Liver (tissue), 9 donors: Measurements from ENCODE around the gene DAPL1. TPM values are rescaled to one million over a fixed set of nuclear protein-coding genes. Genes with fewer than 3 reads are reported as not detected.

Experiments
- DNase-seq: peaks from one replicate; pipeline ENCODE4 v3.0.0-alpha.2; 2017; ENCODE audit warnings: low spot score
- H3K27ac ChIP-seq, 2 donors: one replicate each; pipeline ENCODE4 v1.7.0; 2013; ENCODE audit warnings: inconsistent platforms in 2 of 2, low read length in 2 of 2, control low read depth in 1 of 2, low read depth in 1 of 2, mild to moderate bottlenecking in 1 of 2
- H3K27me3 ChIP-seq, 4 donors: one replicate each; pipeline versions ENCODE4 v1.6.1 to v1.7.0; 2013; ENCODE audit warnings: low read length in 3 of 4, inconsistent platforms in 1 of 4, mild to moderate bottlenecking in 1 of 4, moderate library complexity in 1 of 4; ENCODE audit not compliant: control insufficient read depth in 4 of 4, insufficient read depth in 4 of 4
- H3K36me3 ChIP-seq, 4 donors: one replicate each; pipeline versions ENCODE4 v1.6.1 to v1.7.0; 2013; ENCODE audit warnings: low read length in 3 of 4, mild to moderate bottlenecking in 3 of 4, low read depth in 1 of 4, moderate library complexity in 1 of 4; ENCODE audit not compliant: control insufficient read depth in 4 of 4, insufficient read depth in 3 of 4
- H3K4me1 ChIP-seq, 4 donors: one replicate each; pipeline versions ENCODE4 v1.6.1 to v1.7.0; 2013; ENCODE audit warnings: low read length in 3 of 4, mild to moderate bottlenecking in 3 of 4, moderate library complexity in 1 of 4; ENCODE audit not compliant: control insufficient read depth in 4 of 4, insufficient read depth in 4 of 4
- H3K4me3 ChIP-seq, 3 donors: one replicate each; pipeline versions ENCODE4 v1.6.1 to v1.7.0; 2013; ENCODE audit warnings: low read length in 3 of 3, control low read depth in 1 of 3, low read depth in 1 of 3, mild to moderate bottlenecking in 1 of 3
- H3K9ac ChIP-seq, 2 donors: one replicate each; pipeline ENCODE4 v1.7.0; 2013; ENCODE audit warnings: low read length in 2 of 2, mild to moderate bottlenecking in 2 of 2, moderate library complexity in 2 of 2, control low read depth in 1 of 2, low read depth in 1 of 2
- H3K9me3 ChIP-seq, 4 donors: one replicate each; pipeline versions ENCODE4 v1.6.1 to v1.7.0; 2013; ENCODE audit warnings: low read length in 3 of 4; ENCODE audit not compliant: control insufficient read depth in 4 of 4
- EGR1 ChIP-seq, 2 donors: IDR thresholded peaks; 2 replicates each; pipeline ENCODE4 v1.6.1; 2016 to 2018; ENCODE audit warnings: antibody characterized with exemption in 2 of 2, low read depth in 2 of 2
- FOXA1 ChIP-seq: IDR thresholded peaks from 2 replicates; pipeline ENCODE4 v1.6.1; 2016; ENCODE audit warnings: antibody characterized with exemption
- FOXA2 ChIP-seq: IDR thresholded peaks from 2 replicates; pipeline ENCODE4 v1.6.1; 2016; ENCODE audit warnings: antibody characterized with exemption
- GABPA ChIP-seq, 2 donors: IDR thresholded peaks in 1 of 2; conservative IDR thresholded peaks in 1 of 2; 2 replicates each; pipeline ENCODE4 v1.6.1; 2016; ENCODE audit warnings: antibody characterized with exemption in 2 of 2, mild to moderate bottlenecking in 1 of 2, moderate library complexity in 1 of 2
- HNF4A ChIP-seq, 2 donors: conservative IDR thresholded peaks; 2 replicates each; pipeline ENCODE4 v1.6.1; 2016; ENCODE audit warnings: antibody characterized with exemption in 2 of 2, mild to moderate bottlenecking in 2 of 2
- HNF4G ChIP-seq: IDR thresholded peaks from 2 replicates; pipeline ENCODE4 v1.6.1; 2016; ENCODE audit warnings: antibody characterized with exemption
- NR2F2 ChIP-seq: IDR thresholded peaks from 2 replicates; pipeline ENCODE4 v1.6.1; 2016; ENCODE audit warnings: antibody characterized with exemption
- RAD21 ChIP-seq, 2 donors: IDR thresholded peaks; 2 replicates each; pipeline ENCODE4 v1.6.1; 2016; ENCODE audit warnings: antibody characterized with exemption in 2 of 2, mild to moderate bottlenecking in 2 of 2
- RXRA ChIP-seq, 2 donors: IDR thresholded peaks; 2 replicates each; pipeline ENCODE4 v1.6.1; 2017 to 2018; ENCODE audit warnings: antibody characterized with exemption in 2 of 2, mild to moderate bottlenecking in 1 of 2
- SP1 ChIP-seq: IDR thresholded peaks from 2 replicates; pipeline ENCODE4 v1.6.1; 2018; ENCODE audit warnings: antibody characterized with exemption, mild to moderate bottlenecking
- TAF1 ChIP-seq: conservative IDR thresholded peaks from 2 replicates; pipeline ENCODE4 v1.6.1; 2016; ENCODE audit warnings: antibody characterized with exemption, mild to moderate bottlenecking
- YY1 ChIP-seq: IDR thresholded peaks from 2 replicates; pipeline ENCODE4 v1.6.1; 2016; ENCODE audit warnings: antibody characterized with exemption, mild to moderate bottlenecking
- WGBS: extraction: QIAGEN DNeasy Blood & Tissue Kit; methylation state at CpG from one replicate; pipeline ENCODE4 v1.1.7; 2013; 5-methylcytosine and 5-hydroxymethylcytosine counted together
- polyA plus RNA-seq, 2 donors: library from polyadenylated mRNA; stranded (reverse) in 1 of 2; unstranded in 1 of 2; fragments of 200-250 nt in 1 of 2; fragments of >200 nt in 1 of 2; fragmentation: Nextera tagmentation in 1 of 2; extraction: Ambion mirVana in 1 of 2; gene quantifications; one replicate each; pipeline versions ENCODE4 v1.2.1 to v1.2.3, GENCODE V29; 2013 to 2015
- total RNA-seq, 2 donors: library from RNA; depleted of rRNA; stranded (reverse); fragments of >200 nt; gene quantifications; one replicate each; pipeline ENCODE4 v1.2.3, GENCODE V29; 2014
- TF ChIP-seq, protein P1 (sequence below): IDR thresholded peaks from 2 replicates; pipeline ENCODE4 v1.6.1; 2016; ENCODE audit warnings: antibody characterized with exemption, mild to moderate bottlenecking
- TF ChIP-seq, protein P2 (sequence below): IDR thresholded peaks from 2 replicates; pipeline ENCODE4 v1.6.1; 2016; ENCODE audit warnings: antibody characterized with exemption
- TF ChIP-seq, protein P3 (sequence below): fragments of 150-350 bp; IDR thresholded peaks from 2 replicates; pipeline ENCODE4 v1.5.1; 2017; ENCODE audit warnings: improper control_type of control experiment, low read depth, low read length; ENCODE audit not compliant: missing input control
- TF ChIP-seq, protein P4 (sequence below): IDR thresholded peaks from 2 replicates; pipeline ENCODE4 v1.6.1; 2016; ENCODE audit warnings: antibody characterized with exemption
- TF ChIP-seq, protein P5 (sequence below): IDR thresholded peaks from 2 replicates; pipeline ENCODE4 v1.6.1; 2016; ENCODE audit warnings: antibody characterized with exemption
- donor health status: healthy.
- donor health status: healthy.
- donor health status: healthy.
- donor health status: healthy.
- donor health status: healthy.

Gene DAPL1
- total and polyA plus RNA-seq, 4 donors, result 0.71 TPM; not detected in 3

DNA sequence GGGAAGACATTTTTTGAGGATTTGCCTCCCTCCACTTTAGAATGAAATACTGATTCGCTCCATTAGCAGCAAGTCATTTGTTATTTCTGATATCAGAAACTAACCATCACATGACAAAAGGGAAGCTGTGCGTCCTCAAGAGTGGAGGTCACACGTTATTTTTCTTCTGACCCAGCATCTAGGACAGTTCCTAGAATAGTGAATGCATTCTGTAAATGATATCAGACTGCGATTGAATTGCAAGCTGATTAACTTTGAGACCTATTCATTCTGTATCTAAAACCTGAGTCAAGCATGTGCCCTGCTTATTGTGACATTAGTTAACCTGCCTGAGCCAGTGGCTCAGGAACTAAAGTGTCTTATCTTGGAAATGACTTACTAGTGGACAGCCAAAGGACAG, 10.1 kb downstream of the DAPL1 start:
- Histone ChIP-seq H3K9me3 (no peaks in the 10 kb centered on the region), H3K9ac (no peak overlapping the region), H3K4me1 (no peaks in the 10 kb centered on the region), H3K36me3 (no peaks in the 10 kb centered on the region), H3K27me3 (no peaks in the 10 kb centered on the region), H3K27ac (no peak overlapping the region), H3K4me3 (no peak overlapping the region)
- TF ChIP-seq, protein P1, sequence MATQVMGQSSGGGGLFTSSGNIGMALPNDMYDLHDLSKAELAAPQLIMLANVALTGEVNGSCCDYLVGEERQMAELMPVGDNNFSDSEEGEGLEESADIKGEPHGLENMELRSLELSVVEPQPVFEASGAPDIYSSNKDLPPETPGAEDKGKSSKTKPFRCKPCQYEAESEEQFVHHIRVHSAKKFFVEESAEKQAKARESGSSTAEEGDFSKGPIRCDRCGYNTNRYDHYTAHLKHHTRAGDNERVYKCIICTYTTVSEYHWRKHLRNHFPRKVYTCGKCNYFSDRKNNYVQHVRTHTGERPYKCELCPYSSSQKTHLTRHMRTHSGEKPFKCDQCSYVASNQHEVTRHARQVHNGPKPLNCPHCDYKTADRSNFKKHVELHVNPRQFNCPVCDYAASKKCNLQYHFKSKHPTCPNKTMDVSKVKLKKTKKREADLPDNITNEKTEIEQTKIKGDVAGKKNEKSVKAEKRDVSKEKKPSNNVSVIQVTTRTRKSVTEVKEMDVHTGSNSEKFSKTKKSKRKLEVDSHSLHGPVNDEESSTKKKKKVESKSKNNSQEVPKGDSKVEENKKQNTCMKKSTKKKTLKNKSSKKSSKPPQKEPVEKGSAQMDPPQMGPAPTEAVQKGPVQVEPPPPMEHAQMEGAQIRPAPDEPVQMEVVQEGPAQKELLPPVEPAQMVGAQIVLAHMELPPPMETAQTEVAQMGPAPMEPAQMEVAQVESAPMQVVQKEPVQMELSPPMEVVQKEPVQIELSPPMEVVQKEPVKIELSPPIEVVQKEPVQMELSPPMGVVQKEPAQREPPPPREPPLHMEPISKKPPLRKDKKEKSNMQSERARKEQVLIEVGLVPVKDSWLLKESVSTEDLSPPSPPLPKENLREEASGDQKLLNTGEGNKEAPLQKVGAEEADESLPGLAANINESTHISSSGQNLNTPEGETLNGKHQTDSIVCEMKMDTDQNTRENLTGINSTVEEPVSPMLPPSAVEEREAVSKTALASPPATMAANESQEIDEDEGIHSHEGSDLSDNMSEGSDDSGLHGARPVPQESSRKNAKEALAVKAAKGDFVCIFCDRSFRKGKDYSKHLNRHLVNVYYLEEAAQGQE, result no peak
- TF ChIP-seq, protein P2, sequence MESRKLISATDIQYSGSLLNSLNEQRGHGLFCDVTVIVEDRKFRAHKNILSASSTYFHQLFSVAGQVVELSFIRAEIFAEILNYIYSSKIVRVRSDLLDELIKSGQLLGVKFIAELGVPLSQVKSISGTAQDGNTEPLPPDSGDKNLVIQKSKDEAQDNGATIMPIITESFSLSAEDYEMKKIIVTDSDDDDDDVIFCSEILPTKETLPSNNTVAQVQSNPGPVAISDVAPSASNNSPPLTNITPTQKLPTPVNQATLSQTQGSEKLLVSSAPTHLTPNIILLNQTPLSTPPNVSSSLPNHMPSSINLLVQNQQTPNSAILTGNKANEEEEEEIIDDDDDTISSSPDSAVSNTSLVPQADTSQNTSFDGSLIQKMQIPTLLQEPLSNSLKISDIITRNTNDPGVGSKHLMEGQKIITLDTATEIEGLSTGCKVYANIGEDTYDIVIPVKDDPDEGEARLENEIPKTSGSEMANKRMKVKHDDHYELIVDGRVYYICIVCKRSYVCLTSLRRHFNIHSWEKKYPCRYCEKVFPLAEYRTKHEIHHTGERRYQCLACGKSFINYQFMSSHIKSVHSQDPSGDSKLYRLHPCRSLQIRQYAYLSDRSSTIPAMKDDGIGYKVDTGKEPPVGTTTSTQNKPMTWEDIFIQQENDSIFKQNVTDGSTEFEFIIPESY, result no peak
- TF ChIP-seq FOXA1 (no peak), RXRA (IDR thresholded peaks at IDR 0.05) (no peak), EGR1 (IDR thresholded peaks at IDR 0.05; ENCODE audit: low read depth in 2 of 2) (no peak), NR2F2 (no peak), RAD21 (IDR thresholded peaks at IDR 0.05) (no peak), HNF4G (no peak), HNF4A (conservative IDR thresholded peaks at IDR 0.05) (no peak), YY1 (no peak), SP1 (no peak)
- TF ChIP-seq, protein P3, sequence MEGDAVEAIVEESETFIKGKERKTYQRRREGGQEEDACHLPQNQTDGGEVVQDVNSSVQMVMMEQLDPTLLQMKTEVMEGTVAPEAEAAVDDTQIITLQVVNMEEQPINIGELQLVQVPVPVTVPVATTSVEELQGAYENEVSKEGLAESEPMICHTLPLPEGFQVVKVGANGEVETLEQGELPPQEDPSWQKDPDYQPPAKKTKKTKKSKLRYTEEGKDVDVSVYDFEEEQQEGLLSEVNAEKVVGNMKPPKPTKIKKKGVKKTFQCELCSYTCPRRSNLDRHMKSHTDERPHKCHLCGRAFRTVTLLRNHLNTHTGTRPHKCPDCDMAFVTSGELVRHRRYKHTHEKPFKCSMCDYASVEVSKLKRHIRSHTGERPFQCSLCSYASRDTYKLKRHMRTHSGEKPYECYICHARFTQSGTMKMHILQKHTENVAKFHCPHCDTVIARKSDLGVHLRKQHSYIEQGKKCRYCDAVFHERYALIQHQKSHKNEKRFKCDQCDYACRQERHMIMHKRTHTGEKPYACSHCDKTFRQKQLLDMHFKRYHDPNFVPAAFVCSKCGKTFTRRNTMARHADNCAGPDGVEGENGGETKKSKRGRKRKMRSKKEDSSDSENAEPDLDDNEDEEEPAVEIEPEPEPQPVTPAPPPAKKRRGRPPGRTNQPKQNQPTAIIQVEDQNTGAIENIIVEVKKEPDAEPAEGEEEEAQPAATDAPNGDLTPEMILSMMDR, result no peak
- TF ChIP-seq, protein P4, sequence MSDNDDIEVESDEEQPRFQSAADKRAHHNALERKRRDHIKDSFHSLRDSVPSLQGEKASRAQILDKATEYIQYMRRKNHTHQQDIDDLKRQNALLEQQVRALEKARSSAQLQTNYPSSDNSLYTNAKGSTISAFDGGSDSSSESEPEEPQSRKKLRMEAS, result no peak
- TF ChIP-seq, protein P5, sequence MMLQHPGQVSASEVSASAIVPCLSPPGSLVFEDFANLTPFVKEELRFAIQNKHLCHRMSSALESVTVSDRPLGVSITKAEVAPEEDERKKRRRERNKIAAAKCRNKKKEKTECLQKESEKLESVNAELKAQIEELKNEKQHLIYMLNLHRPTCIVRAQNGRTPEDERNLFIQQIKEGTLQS, result no peak
- DNase-seq, result no peak
- WGBS, result 81% methylated on average over 4 of the region's 4 CpGs

DNA sequence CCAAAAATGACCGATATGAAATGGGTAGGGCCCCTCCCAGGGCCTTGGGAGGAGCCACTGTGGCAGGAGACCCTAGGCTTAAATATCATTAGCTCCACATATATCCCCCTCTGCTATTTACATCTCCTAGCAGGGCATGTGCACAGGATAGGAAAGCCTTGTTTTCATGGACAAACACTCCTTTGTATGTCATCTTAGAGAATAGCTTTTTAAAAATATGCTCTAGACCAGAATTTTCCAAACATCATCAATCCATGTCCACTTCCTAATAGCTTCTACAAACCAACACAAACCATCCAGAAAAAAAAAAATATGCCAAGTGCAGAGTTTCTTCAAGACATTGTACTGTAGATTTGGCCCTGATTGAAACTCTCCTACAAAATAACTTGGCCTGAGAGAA, 10.8 kb downstream of the DAPL1 start:
- Histone ChIP-seq H3K27ac (no peak overlapping the region), H3K9me3 (no peaks in the 10 kb centered on the region), H3K4me3 (no peak overlapping the region), H3K27me3 (no peaks in the 10 kb centered on the region), H3K9ac (no peak overlapping the region), H3K4me1 (no peaks in the 10 kb centered on the region), H3K36me3 (no peaks in the 10 kb centered on the region)
- 72% methylated on average over 1 of the region's 1 CpG for WGBS
- TF ChIP-seq FOXA2 (no peak), NR2F2 (no peak), YY1 (no peak), GABPA (IDR thresholded peaks at IDR 0.05 in 1 of 2, conservative IDR thresholded peaks at IDR 0.05 in 1 of 2) (no peak), TAF1 (no peak)
- TF ChIP-seq, protein P1, result no peak
- TF ChIP-seq, protein P5, result no peak
- DNase-seq, result no peak
